HG03575 (cell line): Measurements from ENCODE around the gene BTAF1.
"Not testable (repeated sequence)": the region's sequence is repeated elsewhere in the genome, so short reads cannot be mapped to it uniquely, and the experiment has no call there.

Experiments
- ATAC-seq: cut with Tn5 transposase; IDR thresholded peaks from one replicate; pipeline ENCODE4 v1.9.1; 2021; ENCODE audit not compliant: unreplicated experiment, insufficient number of reproducible peaks, low FRiP score; ENCODE audit errors: extremely low read depth

BTAF1 gene

DNA sequence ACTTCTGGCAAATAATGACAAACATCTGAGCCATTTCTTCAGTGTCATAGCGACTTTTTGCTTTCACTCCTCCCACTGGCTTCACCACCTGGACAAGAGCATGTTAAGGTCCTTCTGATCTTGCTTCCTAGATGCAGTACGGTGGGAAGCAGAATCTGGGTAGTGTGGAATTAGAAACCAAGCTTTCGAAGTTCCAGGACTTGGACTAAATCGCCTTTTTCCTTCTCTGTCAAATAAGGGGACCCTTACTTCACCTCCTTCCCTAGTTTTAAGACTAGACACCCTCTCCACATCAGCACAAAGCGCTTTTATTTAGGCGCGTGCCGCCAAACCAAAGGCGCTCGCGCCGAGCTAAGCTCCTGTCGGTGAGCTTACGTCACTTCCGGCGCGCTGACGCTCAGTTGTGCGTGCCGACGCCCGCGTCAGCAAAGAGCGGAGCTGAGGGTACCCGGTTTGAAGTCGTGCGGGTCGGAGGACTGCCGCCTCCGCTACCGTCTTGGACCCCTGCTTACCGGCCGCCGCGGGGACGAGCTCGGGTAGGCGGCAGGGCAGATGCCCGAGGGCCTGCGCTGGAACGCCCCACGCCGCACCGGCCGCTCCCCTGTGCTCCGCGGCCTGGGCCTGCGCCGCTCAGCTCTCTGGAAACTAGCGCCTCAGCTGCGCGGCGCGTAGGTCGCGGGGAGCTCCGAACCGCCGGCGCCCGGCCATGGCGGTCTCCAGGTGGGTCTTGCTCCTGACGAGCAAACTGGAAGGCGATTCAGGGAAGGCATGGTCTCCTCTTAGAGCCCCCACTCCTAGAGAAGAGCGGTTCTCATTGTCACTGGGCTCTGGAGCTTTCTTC, at the start of gene BTAF1:
TSS of gene BTAF1 (plus strand) at position 400 of the 841 bp plus-strand sequence. CDS start at position 707, 307 bp downstream.
- peak; percentile 87 for ATAC-seq

DNA sequence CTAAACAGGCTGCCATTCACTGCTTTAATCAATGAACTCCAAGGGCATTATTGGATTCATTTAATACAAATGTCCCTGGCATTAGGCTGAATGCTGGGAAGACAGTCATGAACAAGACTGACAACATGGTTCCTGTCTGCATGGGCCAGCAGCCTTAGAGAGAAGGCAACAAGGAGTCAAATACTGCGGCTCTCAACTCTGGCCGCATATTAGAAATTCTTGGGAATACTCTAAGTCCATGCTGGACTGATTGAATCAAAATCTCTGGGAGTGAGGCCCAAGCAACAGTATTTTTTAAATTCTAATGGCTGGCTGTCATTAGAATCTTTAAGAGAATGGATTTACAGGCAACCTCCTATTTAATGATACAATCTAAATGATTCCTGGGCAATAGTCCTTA, 48.4 kb upstream of the BTAF1 start:
- no peak for ATAC-seq

- ATAC-seq: no peak
Measured at GRCh38 chr10:91875779-91876178, 47.8 kb upstream of the BTAF1 start.

DNA sequence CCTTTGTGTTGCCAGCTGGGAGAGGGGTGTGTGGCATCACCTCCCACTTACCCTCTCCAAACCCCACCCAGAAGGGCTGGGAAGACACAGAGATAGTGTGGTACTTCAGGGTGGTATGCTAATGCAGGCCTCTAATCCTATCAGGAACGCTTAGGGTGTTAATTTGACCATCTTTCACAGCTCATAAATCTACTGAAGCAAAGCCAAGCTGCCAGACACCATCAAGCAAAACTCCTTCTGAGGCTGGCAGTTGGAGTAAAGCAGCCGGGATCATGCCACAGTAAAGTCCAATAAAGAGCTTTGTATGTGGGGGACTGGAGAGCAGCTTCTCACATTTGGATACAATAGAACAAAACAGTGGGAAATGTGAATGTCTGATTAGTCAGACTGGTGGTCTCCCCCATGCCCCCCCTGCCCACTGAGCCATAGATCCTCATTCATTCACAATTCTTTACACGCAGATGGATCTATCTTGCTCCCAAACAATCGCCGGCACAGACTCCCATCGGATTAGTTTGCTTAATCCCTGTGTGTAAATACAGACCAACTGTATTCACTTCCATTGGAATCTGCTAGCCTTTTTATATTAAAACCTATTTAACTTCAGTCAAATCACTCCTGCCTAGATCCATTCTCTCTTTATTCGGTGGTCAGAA, 43.9 kb upstream of the BTAF1 start:
- no peak for ATAC-seq

DNA sequence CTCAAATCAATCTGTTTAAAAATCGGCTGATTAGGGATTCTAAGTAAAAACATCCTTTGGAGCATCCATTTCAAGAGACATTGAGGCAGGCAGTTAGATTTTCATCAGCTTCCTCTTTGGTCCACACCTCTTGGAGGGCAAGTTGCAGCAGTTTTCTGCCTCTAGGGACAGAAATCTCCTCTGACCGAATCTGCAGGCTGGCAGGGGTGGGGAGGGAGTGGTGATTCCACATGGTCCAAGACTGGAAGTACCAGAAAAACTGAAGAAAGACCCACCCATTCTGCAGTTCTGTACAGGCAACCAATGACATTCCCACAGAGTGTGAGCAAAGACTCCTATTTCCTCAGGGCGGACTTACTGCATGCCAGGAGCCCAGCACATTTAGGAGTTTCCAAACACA, 43.3 kb upstream of the BTAF1 start:
- no peak for ATAC-seq

GRCh38 chr10:91883549-91884444, 39.8 kb upstream of the BTAF1 start:
- ATAC-seq: no peak

DNA sequence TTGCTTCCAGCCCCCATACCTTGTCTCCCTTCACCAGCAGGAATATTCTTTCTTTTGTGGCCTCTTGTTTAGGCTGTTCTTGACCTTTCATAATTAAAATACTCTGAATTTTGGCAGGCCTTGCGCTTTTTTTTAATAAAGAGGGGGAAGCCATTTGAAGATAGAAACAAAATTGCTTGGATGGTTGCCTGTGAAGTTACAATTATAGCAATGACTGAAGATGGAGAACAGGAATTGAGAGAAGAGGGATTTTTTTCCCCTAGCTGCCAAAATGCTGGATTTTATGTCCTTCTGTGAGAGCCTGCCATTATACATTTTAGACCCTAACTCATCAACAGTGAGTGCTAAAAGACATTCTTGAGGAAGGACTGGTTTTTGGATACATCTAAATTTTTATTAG, 39.0 kb upstream of the BTAF1 start:
- ATAC-seq: no peak

DNA sequence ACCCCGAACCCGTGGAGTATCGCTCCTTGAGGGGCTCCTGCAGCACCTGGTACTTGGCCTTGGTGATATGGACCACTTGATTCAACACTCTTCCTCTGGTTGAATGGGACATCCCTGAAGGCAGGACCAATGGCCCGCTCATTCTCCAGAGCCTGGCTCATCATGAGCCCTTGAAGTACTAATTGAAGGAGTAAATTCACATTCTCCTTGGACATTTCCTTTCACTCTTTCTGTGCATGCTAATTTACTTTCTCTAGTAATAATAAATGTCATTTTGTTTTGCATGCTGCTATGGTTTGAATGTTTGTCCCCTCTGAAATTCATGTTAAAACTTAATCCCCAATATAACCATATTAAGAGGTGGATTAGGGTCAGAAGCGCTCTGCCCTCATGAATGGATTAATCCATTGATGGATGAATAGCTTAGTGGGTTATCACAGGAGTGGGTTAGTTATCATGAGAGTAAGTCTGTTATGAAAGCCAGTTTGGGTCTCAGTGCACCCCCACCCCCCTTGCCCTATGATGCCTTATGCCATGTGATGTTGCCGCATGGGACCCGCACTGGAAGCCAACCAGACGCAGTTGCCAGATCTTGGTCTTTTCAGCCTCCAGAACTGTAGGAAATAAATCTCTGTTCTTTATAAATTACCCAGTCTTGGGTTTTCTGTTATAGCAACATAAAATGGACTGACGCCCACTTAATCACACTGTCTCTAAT, 38.0 kb upstream of the BTAF1 start:
- no peak for ATAC-seq

DNA sequence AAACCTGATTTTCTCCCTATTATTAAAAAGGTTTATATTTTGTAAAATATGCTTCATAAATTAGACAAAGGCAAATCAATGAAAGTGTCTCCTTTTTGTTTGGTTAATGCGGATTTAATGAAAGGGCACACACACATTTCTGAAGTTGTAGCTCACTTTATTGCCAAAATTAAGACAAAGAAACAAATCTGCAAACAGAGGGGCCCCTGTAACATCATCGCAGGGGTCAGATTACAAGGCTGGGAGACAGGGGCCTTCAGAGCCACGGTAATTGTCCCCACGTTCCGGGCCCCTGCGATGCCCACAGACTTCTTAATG, 36.7 kb upstream of the BTAF1 start:
- no peak for ATAC-seq

- ATAC-seq: no peak
Measured at GRCh38 chr10:91887272-91888076, 36.1 kb upstream of the BTAF1 start.

GRCh38 chr10:91891125-91892001, 32.2 kb upstream of the BTAF1 start:
- no peak for ATAC-seq

GRCh38 chr10:91893051-91893450, 30.5 kb upstream of the BTAF1 start:
- ATAC-seq: no peak

DNA sequence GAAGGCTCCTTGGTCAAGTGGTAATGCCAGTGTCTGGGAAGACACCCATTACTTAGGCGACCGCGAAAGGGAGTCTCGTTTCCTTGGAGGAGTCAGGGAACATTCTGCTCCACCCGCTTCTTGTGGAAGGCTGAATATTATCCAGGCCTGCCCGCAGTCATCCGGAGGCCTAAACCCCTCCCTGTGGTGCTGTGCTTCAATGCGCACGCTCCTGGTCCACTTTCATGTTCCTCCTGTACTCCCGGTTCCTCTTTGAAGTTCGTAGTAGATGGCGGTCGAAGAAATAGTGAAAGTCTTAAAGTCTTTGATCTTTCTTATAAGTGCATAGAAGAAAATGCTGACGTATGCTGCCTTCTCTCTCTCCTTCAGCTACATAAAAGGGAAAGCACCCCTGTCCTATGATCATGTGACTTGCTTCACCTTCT, 29.3 kb upstream of the BTAF1 start:
- ATAC-seq: not testable (repeated sequence)

DNA sequence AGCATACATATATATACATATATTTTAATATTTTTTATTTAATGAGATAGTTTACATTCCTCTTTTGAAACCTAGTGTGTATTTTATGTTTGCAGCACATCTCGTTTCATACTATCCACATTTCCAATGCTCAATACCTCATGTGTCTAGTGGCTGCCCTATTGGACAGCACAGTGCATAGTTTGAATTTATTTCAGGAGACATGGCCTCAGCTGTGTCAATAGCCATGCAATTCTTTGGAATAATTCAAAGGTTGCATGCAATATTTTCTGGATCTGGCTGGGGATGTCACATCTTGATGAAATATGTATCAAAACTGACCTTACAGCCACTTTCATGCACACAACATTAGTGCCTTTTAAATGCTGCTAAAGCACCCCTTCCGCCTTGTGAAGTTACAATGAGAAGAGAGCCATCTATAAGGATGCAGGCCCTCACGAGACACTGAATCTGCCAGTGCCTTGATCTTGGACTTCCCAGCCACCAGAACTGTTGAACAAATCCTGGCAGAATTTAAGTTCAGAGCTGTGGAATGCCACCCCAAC, 27.3 kb upstream of the BTAF1 start:
- ATAC-seq: no peak

DNA sequence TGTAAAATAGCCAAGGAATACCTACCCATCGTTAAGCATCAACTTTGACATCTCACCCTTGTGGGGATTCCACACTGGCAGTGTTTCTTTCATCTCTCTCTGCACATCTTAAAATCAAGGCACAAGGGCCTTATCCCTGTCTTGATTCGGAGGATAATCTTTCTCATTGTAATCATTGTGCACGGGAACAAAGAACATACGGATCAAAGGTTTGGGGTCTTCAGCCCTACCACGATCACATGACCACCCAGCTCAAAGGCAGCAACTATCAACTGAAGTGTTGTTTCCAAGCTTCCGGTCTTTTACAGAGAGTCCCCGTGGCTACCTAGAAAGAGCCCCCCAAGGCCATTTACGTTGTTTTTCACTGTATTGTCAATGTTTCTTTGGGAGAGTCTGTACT, 26.1 kb upstream of the BTAF1 start:
- ATAC-seq: no peak

GRCh38 chr10:91901784-91902677, 21.5 kb upstream of the BTAF1 start:
- no peak for ATAC-seq
